ENCODE data around the gene LRRC2.

Gene LRRC2

DNA sequence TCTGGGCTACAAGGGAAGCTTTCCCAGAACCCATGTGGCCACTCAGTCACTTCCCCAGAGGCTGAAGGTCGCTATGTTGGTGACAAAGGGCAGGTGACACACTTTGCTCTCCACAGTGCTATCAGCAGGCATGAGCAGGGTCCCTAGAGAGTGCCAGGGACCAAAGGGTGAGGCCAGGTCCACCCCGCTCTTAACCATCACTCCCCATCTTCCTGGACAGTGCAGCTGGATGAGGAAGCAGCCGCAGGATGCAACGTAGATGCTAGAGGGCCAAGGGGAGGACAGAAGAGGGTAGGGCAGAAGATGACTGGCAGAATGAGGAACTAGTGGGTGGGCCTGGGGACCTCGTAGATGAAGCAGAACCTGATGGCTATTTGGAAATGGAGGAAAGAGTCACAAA, 87.8 kb downstream of the LRRC2 start:
- no peaks in the 10 kb centered on the region for H3K4me1 ChIP-seq (ENCODE audit: control insufficient read depth, insufficient read depth, low read length, poor library complexity, severe bottlenecking)
- H3K27ac ChIP-seq (ENCODE audit: low read depth, low read length, severe bottlenecking) = no peak overlapping the region
- 92 to 100% methylated on average over 2 of the region's 5 CpGs for WGBS, 2 experiments (ENCODE audit: insufficient coverage in 2 of 2)
- H3K4me3 ChIP-seq (ENCODE audit: extremely low read depth, insufficient read depth, low read length, poor library complexity, severe bottlenecking) = no peak overlapping the region
- H3K36me3 ChIP-seq (ENCODE audit: control insufficient read depth, insufficient read depth, low read length) = no peaks in the 10 kb centered on the region
- no peaks in the 10 kb centered on the region for H3K9me3 ChIP-seq (ENCODE audit: control insufficient read depth, low read length)

DNA sequence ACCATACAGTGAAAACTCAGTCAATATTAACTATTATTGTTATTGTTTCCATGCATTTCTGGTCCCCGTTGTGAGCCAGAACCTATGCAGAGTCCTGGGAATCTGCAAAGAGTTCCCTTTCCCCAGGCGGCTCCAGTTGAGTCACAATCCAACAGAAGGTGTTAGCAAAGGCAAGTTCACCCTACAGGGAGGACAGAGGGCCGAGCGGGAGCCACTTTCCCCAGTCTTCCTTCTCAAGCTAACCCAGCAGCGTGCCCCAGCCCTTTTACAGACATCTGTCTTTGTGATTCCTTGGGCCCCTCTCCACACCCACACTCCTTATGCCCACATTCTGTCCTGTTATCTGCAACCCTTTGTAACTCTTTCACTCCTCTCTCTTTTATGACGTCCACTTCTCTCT, 88.3 kb downstream of the LRRC2 start:
- no peaks in the 10 kb centered on the region for H3K36me3 ChIP-seq (ENCODE audit: control insufficient read depth, insufficient read depth, low read length)
- 80 to 90% methylated on average over 6 of the region's 6 CpGs for WGBS, 2 experiments (ENCODE audit: insufficient coverage in 2 of 2)
- H3K9me3 ChIP-seq (ENCODE audit: control insufficient read depth, low read length) = no peaks in the 10 kb centered on the region
- no peak overlapping the region for H3K4me3 ChIP-seq (ENCODE audit: extremely low read depth, insufficient read depth, low read length, poor library complexity, severe bottlenecking)
- no peak overlapping the region for H3K27ac ChIP-seq (ENCODE audit: low read depth, low read length, severe bottlenecking)
- H3K4me1 ChIP-seq (ENCODE audit: control insufficient read depth, insufficient read depth, low read length, poor library complexity, severe bottlenecking) = no peaks in the 10 kb centered on the region

GRCh38 chr3:46477145-46477544, 89.0 kb downstream of the LRRC2 start:
- no peaks in the 10 kb centered on the region for H3K4me1 ChIP-seq (ENCODE audit: control insufficient read depth, insufficient read depth, low read length, poor library complexity, severe bottlenecking)
- H3K4me3 ChIP-seq (ENCODE audit: extremely low read depth, insufficient read depth, low read length, poor library complexity, severe bottlenecking) = no peak overlapping the region
- no peaks in the 10 kb centered on the region for H3K36me3 ChIP-seq (ENCODE audit: control insufficient read depth, insufficient read depth, low read length)
- H3K27ac ChIP-seq (ENCODE audit: low read depth, low read length, severe bottlenecking) = no peak overlapping the region
- H3K9me3 ChIP-seq (ENCODE audit: control insufficient read depth, low read length) = no peaks in the 10 kb centered on the region
- WGBS, 2 experiments (ENCODE audit: insufficient coverage in 2 of 2) = no CpG with 5 or more reads among the region's 4 CpGs

GRCh38 chr3:46472736-46473135, 93.4 kb downstream of the LRRC2 start:
- no peaks in the 10 kb centered on the region for H3K36me3 ChIP-seq (ENCODE audit: control insufficient read depth, insufficient read depth, low read length)
- H3K4me1 ChIP-seq (ENCODE audit: control insufficient read depth, insufficient read depth, low read length, poor library complexity, severe bottlenecking) = no peaks in the 10 kb centered on the region
- no peaks in the 10 kb centered on the region for H3K9me3 ChIP-seq (ENCODE audit: control insufficient read depth, low read length)
- H3K27ac ChIP-seq (ENCODE audit: low read depth, low read length, severe bottlenecking) = no peak overlapping the region
- H3K4me3 ChIP-seq (ENCODE audit: extremely low read depth, insufficient read depth, low read length, poor library complexity, severe bottlenecking) = no peak overlapping the region
- WGBS, 2 experiments (ENCODE audit: insufficient coverage in 2 of 2) = 88 to 90% methylated on average over 2 of the region's 2 CpGs

DNA sequence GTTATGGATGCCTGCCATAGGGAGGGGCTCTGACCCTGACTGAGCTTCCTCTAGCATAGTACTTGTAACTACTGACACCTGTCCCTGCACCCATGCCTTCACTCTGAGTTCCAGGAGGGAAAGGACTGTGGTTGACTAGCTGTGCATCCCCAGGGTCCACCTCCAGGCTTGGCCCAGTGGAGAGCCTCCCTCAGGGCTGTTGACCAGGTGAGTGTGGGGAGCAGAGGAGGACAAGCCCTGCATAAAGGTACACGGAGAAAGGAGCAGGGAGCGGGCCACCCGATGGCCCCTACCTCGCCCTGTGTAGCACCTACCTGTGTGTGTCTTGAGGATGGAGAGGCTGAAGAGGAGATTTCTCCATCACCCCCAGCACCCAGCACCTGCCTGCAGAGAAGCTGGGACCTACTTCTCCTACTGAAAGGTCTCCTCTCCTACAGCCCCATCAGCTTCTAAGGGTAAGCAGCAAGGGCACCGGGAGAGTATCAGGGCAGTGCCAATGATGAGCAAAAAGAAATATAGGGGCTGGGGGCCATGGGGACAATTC, 94.7 kb downstream of the LRRC2 start:
- H3K4me3 ChIP-seq (ENCODE audit: extremely low read depth, insufficient read depth, low read length, poor library complexity, severe bottlenecking) = no peak overlapping the region
- H3K4me1 ChIP-seq (ENCODE audit: control insufficient read depth, insufficient read depth, low read length, poor library complexity, severe bottlenecking) = no peaks in the 10 kb centered on the region
- no peaks in the 10 kb centered on the region for H3K36me3 ChIP-seq (ENCODE audit: control insufficient read depth, insufficient read depth, low read length)
- WGBS, 2 experiments (ENCODE audit: insufficient coverage in 2 of 2) = 100% methylated on average over 1 to 2 of the region's 5 CpGs
- no peak overlapping the region for H3K27ac ChIP-seq (ENCODE audit: low read depth, low read length, severe bottlenecking)
- no peaks in the 10 kb centered on the region for H3K9me3 ChIP-seq (ENCODE audit: control insufficient read depth, low read length)

GRCh38 chr3:46470831-46471230, 95.3 kb downstream of the LRRC2 start:
- H3K9me3 ChIP-seq (ENCODE audit: control insufficient read depth, low read length) = no peaks in the 10 kb centered on the region
- H3K4me3 ChIP-seq (ENCODE audit: extremely low read depth, insufficient read depth, low read length, poor library complexity, severe bottlenecking) = no peak overlapping the region
- H3K4me1 ChIP-seq (ENCODE audit: control insufficient read depth, insufficient read depth, low read length, poor library complexity, severe bottlenecking) = no peaks in the 10 kb centered on the region
- WGBS, 2 experiments (ENCODE audit: insufficient coverage in 2 of 2) = 83 to 97% methylated on average over 1 to 4 of the region's 4 CpGs
- no peak overlapping the region for H3K27ac ChIP-seq (ENCODE audit: low read depth, low read length, severe bottlenecking)
- H3K36me3 ChIP-seq (ENCODE audit: control insufficient read depth, insufficient read depth, low read length) = no peaks in the 10 kb centered on the region

DNA sequence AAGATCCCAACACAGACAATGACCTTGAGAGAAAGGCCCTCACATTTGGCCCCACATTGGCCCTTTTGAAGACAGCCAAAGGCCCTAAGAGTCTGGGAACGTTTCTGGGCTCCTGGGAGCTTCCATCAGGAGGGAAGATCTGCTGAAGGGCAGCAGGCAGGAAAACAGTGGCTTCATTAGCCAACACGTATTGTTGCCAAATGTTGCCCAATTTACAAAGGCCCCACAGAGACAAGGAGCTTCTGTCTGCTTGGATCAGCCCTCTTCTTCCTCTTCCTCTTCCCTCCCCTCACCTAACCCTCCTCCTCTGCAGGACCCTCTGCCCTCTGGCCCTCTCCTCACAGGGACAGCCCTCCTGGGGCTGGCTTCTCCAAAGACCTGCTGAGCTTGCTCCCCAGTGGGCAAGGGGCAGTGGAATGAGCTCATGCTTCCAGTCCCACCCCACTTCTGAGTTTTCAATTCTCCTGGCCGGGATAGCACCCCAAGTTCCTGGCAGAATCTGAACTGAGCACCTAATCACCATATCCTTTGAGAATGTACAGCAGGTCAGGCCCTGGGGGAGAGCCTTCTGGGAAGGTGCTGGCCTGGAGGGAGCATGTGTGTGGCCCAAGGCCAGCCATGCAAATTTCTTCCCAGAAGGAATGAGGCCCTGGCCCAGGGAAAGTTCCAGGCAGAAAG, 96.3 kb downstream of the LRRC2 start:
- no peak overlapping the region for H3K27ac ChIP-seq (ENCODE audit: low read depth, low read length, severe bottlenecking)
- no peaks in the 10 kb centered on the region for H3K9me3 ChIP-seq (ENCODE audit: control insufficient read depth, low read length)
- H3K4me3 ChIP-seq (ENCODE audit: extremely low read depth, insufficient read depth, low read length, poor library complexity, severe bottlenecking) = no peak overlapping the region
- 67 to 70% methylated on average over 2 to 3 of the region's 3 CpGs for WGBS, 2 experiments (ENCODE audit: insufficient coverage in 2 of 2)
- H3K4me1 ChIP-seq (ENCODE audit: control insufficient read depth, insufficient read depth, low read length, poor library complexity, severe bottlenecking) = no peaks in the 10 kb centered on the region
- no peaks in the 10 kb centered on the region for H3K36me3 ChIP-seq (ENCODE audit: control insufficient read depth, insufficient read depth, low read length)

DNA sequence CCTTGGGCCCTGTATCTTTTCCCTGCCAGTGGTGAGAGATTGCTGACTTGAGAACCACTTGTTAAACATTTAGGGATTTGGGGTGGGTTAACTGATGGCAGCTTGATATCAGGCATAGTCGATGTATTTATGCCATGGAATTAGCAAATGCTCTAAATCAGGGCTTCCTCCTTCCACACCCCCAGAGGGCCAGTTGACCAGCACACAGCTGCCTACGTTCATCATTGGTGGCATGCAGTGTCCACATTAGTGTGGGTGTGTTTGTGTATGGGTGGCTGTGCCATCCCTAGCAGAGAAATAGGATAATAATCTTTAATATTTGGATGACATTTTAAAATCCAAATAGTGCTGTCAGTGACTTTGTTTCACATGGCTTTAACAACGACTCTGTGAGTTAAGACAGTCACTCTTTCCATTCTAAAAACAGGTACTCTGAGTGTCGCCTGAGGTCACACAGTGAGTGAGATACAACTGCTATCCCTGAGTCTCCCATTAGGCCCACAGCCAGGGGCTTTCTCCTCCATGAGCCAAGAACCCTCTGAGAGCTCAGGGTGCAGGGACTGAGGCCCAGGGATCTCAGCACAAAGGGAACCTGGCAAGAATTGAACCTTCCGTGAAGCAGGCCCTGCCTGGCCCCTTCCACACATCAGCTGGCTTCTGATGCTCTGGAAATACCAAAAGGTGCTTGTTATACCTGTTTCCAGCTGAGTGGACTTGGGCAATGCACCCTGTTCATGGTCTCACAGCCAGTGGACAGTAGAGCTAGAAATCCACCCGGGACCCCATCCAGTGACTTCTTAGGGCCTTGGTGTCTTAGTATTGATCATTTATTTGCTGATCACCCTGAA, 97.1 kb downstream of the LRRC2 start:
- WGBS, 2 experiments (ENCODE audit: insufficient coverage in 2 of 2) = 86 to 93% methylated on average over 3 to 4 of the region's 6 CpGs
- Histone ChIP-seq H3K36me3 (ENCODE audit: control insufficient read depth, insufficient read depth, low read length) (no peaks in the 10 kb centered on the region), H3K4me3 (ENCODE audit: extremely low read depth, insufficient read depth, low read length, poor library complexity, severe bottlenecking) (no peak overlapping the region), H3K27ac (ENCODE audit: low read depth, low read length, severe bottlenecking) (no peak overlapping the region), H3K4me1 (ENCODE audit: control insufficient read depth, insufficient read depth, low read length, poor library complexity, severe bottlenecking) (no peaks in the 10 kb centered on the region), H3K9me3 (ENCODE audit: control insufficient read depth, low read length) (no peaks in the 10 kb centered on the region)

GRCh38 chr3:46467562-46467961, 98.5 kb downstream of the LRRC2 start:
- no peaks in the 10 kb centered on the region for H3K36me3 ChIP-seq (ENCODE audit: control insufficient read depth, insufficient read depth, low read length)
- H3K27ac ChIP-seq (ENCODE audit: low read depth, low read length, severe bottlenecking) = no peak overlapping the region
- no peak overlapping the region for H3K4me3 ChIP-seq (ENCODE audit: extremely low read depth, insufficient read depth, low read length, poor library complexity, severe bottlenecking)
- H3K9me3 ChIP-seq (ENCODE audit: control insufficient read depth, low read length) = no peaks in the 10 kb centered on the region
- 100% methylated on average over 2 to 3 of the region's 4 CpGs for WGBS, 2 experiments (ENCODE audit: insufficient coverage in 2 of 2)
- no peaks in the 10 kb centered on the region for H3K4me1 ChIP-seq (ENCODE audit: control insufficient read depth, insufficient read depth, low read length, poor library complexity, severe bottlenecking)

GRCh38 chr3:46466871-46467403, 99.2 kb downstream of the LRRC2 start:
- 100% methylated on average over 1 of the region's 1 CpG; no CpG with 5 or more reads in 1 of the 2 experiments for WGBS, 2 experiments (ENCODE audit: insufficient coverage in 2 of 2)
- no peaks in the 10 kb centered on the region for H3K9me3 ChIP-seq (ENCODE audit: control insufficient read depth, low read length)
- H3K27ac ChIP-seq (ENCODE audit: low read depth, low read length, severe bottlenecking) = no peak overlapping the region
- H3K4me1 ChIP-seq (ENCODE audit: control insufficient read depth, insufficient read depth, low read length, poor library complexity, severe bottlenecking) = no peaks in the 10 kb centered on the region
- no peak overlapping the region for H3K4me3 ChIP-seq (ENCODE audit: extremely low read depth, insufficient read depth, low read length, poor library complexity, severe bottlenecking)
- no peaks in the 10 kb centered on the region for H3K36me3 ChIP-seq (ENCODE audit: control insufficient read depth, insufficient read depth, low read length)

DNA sequence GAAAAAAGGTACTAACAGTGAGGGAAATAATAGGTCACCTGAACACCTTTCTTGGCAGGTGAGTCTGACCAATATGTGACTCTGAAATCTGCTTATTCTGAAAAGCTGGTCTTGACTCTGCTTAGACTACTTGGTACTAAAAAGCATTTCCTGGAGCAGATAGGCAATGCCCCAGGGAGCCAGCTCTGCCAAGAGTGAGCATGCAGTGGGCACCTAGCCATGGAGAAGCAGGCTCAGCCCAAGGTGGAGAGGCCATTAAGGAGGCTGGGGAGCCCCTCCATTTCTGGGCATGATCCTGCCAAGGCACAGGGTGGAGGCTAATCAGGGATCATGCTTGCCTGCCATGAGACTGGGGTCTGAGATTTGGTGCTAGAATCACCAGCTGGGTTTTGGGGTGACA, 99.8 kb downstream of the LRRC2 start:
- Histone ChIP-seq H3K9me3 (ENCODE audit: control insufficient read depth, low read length) (no peaks in the 10 kb centered on the region), H3K4me1 (ENCODE audit: control insufficient read depth, insufficient read depth, low read length, poor library complexity, severe bottlenecking) (no peaks in the 10 kb centered on the region), H3K36me3 (ENCODE audit: control insufficient read depth, insufficient read depth, low read length) (no peaks in the 10 kb centered on the region), H3K4me3 (ENCODE audit: extremely low read depth, insufficient read depth, low read length, poor library complexity, severe bottlenecking) (no peak overlapping the region), H3K27ac (ENCODE audit: low read depth, low read length, severe bottlenecking) (no peak overlapping the region)
